Measurements from ENCODE around the gene DOK4. TPM values are rescaled to one million over a fixed set of nuclear protein-coding genes. Genes with fewer than 3 reads are reported as not detected.

DOK4 gene
- total RNA-seq, 2 experiments from 2014 or later, result 2.4 to 2.9 TPM

GRCh38 chr16:57498031-57498430 lies 11.7 kb upstream of the DOK4 start:
- POLR2A ChIA-PET, result no interaction called here

GRCh38 chr16:57497121-57497520 lies 10.8 kb upstream of the DOK4 start:
- TF ChIP-seq CTCF (IDR thresholded peaks at IDR 0.05), result no peak
- Mint-ChIP-seq H3K4me3 (no peak overlapping the region), H3K4me1 (ENCODE audit: low read depth) (peaks cover 10% of the 10 kb centered on the region), H3K9me3 (no peaks in the 10 kb centered on the region), H3K27me3 (no peaks in the 10 kb centered on the region), H3K36me3 (ENCODE audit: low read depth) (no peaks in the 10 kb centered on the region), H3K27ac (no peak overlapping the region)
- DNase-seq (no peak), ATAC-seq (ENCODE audit: poor library complexity) (no peak)
- Histone ChIP-seq H3K27ac (ENCODE audit: low read depth in 1 of 2, low read length in 2 of 2) (no peak overlapping the region), H3K4me3 (ENCODE audit: low read length) (no peak overlapping the region), H3K9me3 (ENCODE audit: control insufficient read depth in 1 of 2, insufficient read depth in 1 of 2, low read length in 2 of 2) (no peaks in the 10 kb centered on the region), H3K4me1 (ENCODE audit: insufficient read depth, low read length) (peaks cover 21% of the 10 kb centered on the region), H3K27me3 (ENCODE audit: control insufficient read depth in 1 of 2, insufficient read depth in 2 of 2, low read length in 2 of 2) (no peaks in the 10 kb centered on the region), H3K36me3 (ENCODE audit: insufficient read depth, low read length) (no peaks in the 10 kb centered on the region)
- POLR2A ChIA-PET, result no interaction called here
- CTCF ChIA-PET, result no interaction called here
- intact Hi-C loops (cut with DNase I, micrococcal nuclease), result no loop called here

More at GRCh38 chr16:57498031-57498430, 11.7 kb upstream of the DOK4 start:
- peaks cover 10% of the 10 kb centered on the region for H3K4me1 Mint-ChIP-seq (ENCODE audit: low read depth)
- no peak for DNase-seq
- ATAC-seq (ENCODE audit: poor library complexity), result no peak
- Histone ChIP-seq H3K9me3 (ENCODE audit: control insufficient read depth in 1 of 2, insufficient read depth in 1 of 2, low read length in 2 of 2) (no peaks in the 10 kb centered on the region), H3K4me1 (ENCODE audit: insufficient read depth, low read length) (peaks cover 21% of the 10 kb centered on the region), H3K36me3 (ENCODE audit: insufficient read depth, low read length) (no peaks in the 10 kb centered on the region), H3K4me3 (ENCODE audit: low read length) (no peak overlapping the region), H3K27ac (ENCODE audit: low read depth in 1 of 2, low read length in 2 of 2) (no peak overlapping the region), H3K27me3 (ENCODE audit: control insufficient read depth in 1 of 2, insufficient read depth in 2 of 2, low read length in 2 of 2) (no peaks in the 10 kb centered on the region)
- TF ChIP-seq CTCF (IDR thresholded peaks at IDR 0.05), result no peak
- H3K36me3 Mint-ChIP-seq (ENCODE audit: low read depth), result no peaks in the 10 kb centered on the region
- CTCF ChIA-PET, result no interaction called here
- no peaks in the 10 kb centered on the region for H3K27me3 Mint-ChIP-seq
- no peaks in the 10 kb centered on the region for H3K9me3 Mint-ChIP-seq
- intact Hi-C loops (cut with DNase I, micrococcal nuclease), result no loop called here
- no peak overlapping the region for H3K4me3 Mint-ChIP-seq
- H3K27ac Mint-ChIP-seq, result no peak overlapping the region

GRCh38 chr16:57493767-57494166 lies 7.5 kb upstream of the DOK4 start:
- H3K36me3 ChIP-seq (ENCODE audit: insufficient read depth, low read length), result no peaks in the 10 kb centered on the region
- no peak for ATAC-seq (ENCODE audit: poor library complexity)
- intact Hi-C loops (cut with DNase I, micrococcal nuclease), result no loop called here
- no peaks in the 10 kb centered on the region for H3K9me3 ChIP-seq (ENCODE audit: control insufficient read depth in 1 of 2, insufficient read depth in 1 of 2, low read length in 2 of 2)
- no peaks in the 10 kb centered on the region for H3K4me1 ChIP-seq (ENCODE audit: insufficient read depth, low read length)
- H3K27ac ChIP-seq (ENCODE audit: low read depth in 1 of 2, low read length in 2 of 2), result no peak overlapping the region
- no peak overlapping the region for H3K4me3 Mint-ChIP-seq
- no peaks in the 10 kb centered on the region for H3K4me1 Mint-ChIP-seq (ENCODE audit: low read depth)
- no peaks in the 10 kb centered on the region for H3K36me3 Mint-ChIP-seq (ENCODE audit: low read depth)
- H3K27me3 ChIP-seq (ENCODE audit: control insufficient read depth in 1 of 2, insufficient read depth in 2 of 2, low read length in 2 of 2), result no peaks in the 10 kb centered on the region
- no peak for TF ChIP-seq CTCF (IDR thresholded peaks at IDR 0.05)
- no peaks in the 10 kb centered on the region for H3K27me3 Mint-ChIP-seq
- no peak for DNase-seq
- H3K9me3 Mint-ChIP-seq, result no peaks in the 10 kb centered on the region
- H3K4me3 ChIP-seq (ENCODE audit: low read length), result no peak overlapping the region
- CTCF ChIA-PET, result no interaction called here
- H3K27ac Mint-ChIP-seq, result no peak overlapping the region
- POLR2A ChIA-PET, result no interaction called here

Data from CD4-positive, alpha-beta T cell (primary cell).